NCI-H1436 (cell line): ENCODE measurements around the gene SEC14L2.
"Not testable (repeated sequence)": the region's sequence is repeated elsewhere in the genome, so short reads cannot be mapped to it uniquely, and the experiment has no call there.

ENCODE experiments used
- DNase-seq: peaks from one replicate; lab custom pipeline; 2025; lab: John Stamatoyannopoulos, UW

Gene SEC14L2

DNA sequence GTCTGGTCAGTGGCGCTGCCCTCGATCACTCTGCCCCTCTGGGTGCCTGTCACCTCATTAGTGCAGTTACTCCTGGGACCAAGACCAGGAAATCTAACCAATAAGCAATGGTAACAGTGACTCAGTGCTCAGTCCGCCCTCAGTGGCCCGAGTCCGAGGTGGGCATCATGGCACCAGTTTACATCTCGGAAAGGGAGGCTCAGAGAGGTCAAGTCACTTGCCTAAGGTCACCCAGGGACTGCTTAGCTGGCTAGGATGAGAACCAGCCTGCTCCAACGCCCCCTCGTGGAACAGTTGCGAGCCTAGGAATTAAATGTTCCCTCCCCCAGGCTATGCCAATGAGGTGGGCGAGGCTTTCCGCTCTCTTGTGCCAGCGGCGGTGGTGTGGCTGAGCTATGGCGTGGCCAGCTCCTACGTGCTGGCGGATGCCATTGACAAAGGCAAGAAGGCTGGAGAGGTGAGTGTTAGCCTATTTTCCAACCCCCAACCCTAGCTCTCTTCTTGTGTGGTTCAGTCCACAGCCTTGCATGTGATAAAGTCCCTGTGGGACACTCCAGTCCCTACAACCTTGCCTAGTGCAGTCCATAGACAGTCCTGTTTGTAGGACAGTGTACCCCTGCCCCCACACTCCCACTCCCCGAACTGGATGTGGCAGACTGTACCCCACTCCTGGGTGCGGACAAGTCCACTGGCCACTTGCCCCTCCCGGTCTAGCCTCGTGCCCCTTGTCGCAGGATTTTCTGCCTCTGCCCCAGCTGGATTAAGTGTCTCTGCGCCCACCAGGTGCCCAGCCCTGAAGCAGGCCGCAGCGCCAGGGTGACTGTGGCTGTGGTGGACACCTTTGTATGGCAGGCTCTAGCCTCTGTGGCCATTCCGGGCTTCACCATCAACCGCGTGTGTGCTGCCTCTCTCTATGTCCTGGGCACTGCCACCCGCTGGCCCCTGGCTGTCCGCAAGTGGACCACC is 29.9 kb downstream of the SEC14L2 start:
- DNase-seq: peak; percentile 87

DNA sequence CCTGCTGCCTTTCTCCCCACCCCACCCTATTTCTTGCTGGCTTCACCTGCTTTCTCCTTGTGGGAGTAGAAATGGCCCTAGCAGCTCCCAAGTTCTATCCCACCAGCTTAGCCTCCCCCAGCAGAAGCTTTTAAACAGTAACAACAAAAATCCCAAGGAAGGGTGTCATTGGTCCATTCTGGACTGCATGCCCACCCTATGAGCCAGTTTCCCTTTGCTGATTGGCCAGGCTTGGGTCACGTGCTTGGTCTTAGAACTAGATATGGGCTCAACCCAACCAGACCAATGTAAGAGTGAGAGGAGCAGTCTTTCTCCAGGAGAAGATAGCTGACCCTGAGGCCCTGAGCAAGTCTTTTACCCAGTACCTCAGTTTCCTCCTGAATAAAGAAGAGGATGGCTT is 31.1 kb downstream of the SEC14L2 start:
- DNase-seq: no peak

DNA sequence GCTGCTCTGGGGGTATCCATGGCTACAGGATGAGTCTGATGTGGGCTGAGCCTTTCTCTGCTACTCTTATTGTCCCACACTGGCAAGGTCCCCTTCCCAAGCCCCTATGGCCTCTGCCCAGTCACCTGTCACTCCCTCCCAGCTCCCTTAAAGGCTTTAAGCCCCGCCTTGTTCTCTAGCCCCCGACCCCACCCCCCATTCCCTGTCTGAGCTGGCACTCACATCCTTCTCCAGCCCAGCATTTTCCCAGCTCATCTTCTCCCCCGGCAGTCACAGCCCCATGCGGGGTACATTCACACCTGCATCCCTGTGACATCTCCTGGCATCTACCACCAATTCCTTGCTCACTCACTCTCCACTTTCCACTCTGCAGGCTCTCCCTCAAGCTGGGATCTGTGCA is 33.1 kb downstream of the SEC14L2 start:
- no peak for DNase-seq

DNA sequence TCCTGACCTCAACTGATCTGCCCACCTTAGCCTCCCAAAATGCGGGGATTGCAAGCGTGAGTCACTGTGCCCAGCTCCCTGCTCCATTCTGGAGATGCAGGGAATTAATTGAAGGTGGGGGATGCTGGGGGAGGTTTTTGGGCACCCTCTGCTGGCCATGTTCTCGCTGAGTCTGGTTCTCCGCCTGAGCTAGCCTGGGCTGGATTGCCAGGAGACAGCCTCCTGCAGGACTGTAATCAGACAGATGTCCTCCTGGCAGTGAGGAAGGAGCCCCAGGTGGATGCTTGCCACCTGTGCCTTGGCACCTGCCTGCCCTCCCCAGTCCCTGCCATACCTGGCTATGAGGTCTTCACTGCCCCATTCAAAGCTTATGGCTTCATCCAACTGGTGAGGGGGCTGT is 34.1 kb downstream of the SEC14L2 start:
- no peak for DNase-seq

DNA sequence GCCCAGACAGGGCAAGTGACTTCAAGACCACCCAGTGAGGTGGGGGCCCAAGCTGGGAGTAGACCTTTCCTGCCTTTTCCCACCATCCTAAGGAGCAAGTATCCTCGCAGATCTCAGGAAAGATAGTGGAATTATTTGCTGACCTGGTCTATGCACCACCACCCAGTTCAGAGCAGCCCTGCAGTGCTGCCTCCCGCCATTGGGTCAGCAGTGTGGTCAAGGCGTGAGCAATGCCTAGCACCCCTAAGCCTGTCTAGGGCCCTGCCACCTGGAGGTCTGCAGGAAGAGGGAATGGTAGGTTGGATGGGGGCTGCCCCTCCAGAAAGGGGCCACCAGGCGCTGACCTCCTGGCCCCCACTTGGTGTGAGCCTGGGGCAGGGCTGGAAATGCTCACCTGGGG is 35.3 kb downstream of the SEC14L2 start:
- no peak for DNase-seq

DNA sequence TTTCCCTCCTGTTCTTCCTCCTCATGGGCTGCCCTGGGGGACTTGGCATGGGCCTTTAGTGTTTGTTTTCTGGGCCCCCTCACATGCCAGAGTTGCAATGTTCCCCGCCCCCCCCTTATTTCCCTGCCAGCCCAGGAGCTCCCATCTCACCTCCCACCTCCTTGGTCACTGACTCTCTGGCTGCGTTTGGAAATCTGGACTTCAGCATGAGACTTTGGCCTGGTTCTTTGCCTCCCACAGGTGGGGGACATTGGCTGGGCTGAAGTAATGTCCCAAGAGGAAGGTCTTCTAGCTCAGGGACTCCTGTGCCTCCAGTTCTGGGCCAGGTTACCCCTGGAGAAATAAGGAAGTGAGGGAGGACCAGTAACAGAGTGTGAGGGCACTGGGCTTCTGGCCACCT is 35.7 kb downstream of the SEC14L2 start:
- DNase-seq: no peak

DNA sequence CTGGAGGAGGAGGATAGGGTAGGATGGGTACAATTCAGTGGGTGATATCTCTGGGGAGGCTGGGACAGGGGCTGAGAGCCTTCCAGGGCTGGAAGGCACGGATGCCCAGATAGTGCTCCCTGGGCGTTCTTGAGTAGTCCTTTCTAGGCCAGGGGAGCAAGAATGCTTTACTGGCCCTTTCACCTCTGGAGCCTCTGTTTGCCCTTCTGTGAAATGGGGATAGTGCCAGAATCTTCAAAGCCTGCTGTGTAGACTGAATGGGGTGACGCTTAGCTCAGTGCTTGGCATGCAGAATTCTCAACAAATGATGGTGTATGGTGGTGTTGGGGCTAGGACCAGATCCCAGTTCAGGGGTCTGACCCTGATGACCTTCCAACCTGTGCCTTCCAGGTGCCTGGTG is 36.4 kb downstream of the SEC14L2 start:
- DNase-seq: no peak

DNA sequence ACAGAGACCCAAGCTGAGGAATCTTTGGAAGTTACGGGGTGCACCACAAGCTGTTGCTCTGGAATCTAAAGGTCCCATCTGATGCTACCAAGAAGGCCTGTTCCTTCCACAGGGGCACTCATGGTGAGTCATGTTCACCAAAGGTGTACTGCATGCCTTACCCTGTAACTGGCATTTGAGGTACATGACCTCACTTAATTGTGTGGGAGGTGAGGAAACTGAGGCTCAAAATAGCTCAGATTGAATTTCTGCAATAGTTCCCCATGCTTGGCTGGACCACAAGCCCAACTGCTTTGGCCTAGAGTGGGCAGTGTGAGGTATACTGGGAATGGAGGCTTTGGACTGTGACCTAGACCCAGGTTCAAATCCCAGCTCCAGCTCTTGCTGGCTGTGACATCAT is 37.0 kb downstream of the SEC14L2 start:
- DNase-seq: no peak

DNA sequence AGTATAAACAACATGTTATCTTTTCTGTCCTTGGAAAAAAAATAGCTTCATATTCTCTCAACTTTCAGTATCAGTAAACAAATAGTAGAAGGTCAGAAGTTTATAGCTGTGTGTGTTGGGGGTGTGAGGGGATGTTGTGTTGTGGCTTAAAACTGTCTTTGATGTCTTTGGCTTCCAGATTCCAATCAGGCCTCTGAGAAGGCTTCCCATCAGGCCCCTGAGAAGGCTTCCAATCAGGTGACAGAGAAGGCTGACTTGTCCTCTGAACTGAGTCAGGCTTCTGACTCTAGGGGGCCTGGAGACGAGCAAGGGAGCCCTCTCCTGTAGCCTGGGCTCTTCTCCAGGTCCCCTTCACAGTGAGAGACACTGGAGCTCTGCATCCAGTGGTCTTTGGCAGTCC is 38.0 kb downstream of the SEC14L2 start:
- DNase-seq: no peak

DNA sequence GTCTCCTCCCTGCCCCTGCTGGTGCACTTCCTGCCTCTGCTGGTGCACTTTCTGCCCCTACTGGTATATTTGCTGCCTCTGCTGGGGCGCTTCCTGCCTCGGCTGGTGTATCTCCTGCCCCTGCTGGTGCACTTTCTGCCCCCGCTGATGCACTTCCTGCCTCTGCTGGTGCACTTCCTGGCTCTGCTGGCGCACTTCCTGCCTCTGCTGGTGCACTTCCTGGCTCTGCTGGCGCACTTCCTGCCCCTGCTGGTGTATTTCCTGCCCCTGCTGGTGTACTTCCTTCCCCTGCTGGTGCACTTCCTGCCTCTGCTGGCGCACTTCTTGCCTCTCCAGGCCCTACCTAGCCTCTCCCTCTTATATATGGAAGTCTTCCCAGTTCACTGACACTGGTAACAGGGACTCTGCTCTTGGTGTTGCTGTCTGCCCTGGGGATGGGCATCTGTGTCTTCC is 38.9 kb downstream of the SEC14L2 start:
- DNase-seq: no peak

DNA sequence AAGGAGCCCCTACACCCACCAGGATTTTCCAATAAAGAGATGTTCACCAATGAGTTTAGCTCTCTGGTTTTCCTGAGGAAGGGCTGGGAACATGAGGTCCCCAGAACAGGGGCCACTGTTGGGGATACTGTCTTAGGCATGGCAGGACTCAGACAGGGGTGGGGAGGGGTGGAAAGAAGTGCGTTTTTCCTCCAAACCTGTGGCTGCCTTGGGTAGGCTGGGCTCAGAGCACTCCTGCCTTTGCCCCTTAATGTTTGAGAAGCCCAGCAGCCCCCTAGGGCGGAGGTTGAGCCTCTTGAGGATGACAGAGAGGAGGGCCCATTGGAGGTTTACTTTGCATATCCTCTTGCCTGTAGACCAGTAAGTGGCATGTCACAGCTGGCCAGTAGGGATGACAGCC is 39.4 kb downstream of the SEC14L2 start:
- no peak for DNase-seq

DNA sequence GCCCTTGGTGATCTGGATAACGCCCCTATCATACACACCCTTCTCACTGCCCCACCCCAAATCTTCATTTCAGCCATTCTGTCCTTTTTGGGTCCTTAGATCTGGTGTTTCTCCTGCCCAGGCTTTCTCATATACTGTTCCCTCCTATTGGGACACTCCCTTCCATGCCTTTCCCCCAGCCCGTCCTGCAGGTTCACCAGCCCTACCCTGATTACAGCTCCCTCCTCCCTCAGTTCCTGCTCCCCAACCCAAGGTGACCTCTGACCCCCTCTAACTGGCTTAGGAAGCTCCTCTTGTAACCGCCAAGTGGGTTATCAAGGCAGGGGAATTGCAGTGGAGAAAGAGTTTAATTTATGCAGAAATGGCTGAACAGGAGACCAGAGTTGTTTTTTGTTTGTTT is 41.7 kb downstream of the SEC14L2 start:
- DNase-seq: no peak

DNA sequence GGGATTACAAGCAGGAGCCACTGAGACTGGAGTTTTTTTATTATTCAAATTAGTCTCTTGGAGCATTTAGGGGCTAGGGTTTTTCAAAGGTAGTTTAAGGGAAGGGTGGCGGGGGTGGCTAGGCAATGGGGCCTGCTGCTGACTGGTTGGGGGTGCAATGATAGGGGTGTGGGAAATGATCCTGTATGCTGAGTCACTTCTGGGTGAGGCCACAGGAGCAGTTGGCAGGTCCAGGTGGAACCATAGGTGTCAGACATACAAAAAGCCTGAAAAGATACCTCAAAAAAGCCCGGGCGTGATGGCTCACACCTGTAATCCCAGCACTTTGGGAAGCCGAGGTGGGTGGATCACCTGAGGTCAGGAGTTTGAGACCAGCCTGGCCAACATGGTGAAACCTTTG is 42.4 kb downstream of the SEC14L2 start:
- DNase-seq: no peak

DNA sequence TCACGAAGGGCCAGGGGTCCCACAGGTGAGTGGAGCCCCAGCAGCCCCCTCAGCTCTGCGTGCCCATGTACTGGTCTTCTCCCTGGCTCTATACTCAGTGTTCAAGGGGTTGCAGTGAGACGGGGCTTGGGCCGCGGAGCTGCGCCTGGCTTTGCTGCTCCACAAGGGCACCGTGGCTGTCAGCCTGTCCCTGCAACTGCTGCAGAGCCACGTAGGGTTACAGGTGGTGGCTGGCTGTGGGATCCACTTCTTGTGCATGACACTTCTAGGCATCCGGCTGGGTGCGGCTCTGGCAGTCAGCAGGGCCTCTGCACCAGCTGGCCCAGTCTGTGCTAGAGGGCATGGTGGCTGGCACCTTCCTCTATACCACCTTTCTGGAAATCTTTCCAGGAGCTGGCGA is 43.0 kb downstream of the SEC14L2 start:
- no peak for DNase-seq

DNA sequence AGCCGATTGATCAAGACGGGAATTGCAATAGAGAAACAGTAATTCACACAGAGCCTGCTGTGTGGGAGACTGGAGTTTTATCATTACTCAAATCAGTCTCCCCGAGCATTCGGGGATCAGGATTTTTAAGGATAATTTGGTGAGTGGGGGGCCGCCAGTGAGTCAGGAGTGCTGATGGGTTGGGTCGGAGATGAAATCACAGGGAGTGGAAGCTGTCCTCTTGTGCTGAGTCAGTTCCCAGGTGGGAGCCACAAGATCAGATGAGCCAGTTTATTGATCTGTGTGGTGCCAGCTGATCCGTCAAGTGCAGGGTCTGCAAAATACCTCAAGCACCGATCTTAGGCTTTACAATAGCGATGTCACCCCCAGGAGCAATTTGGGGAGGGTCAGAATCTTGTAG is 44.3 kb downstream of the SEC14L2 start:
- no peak for DNase-seq

DNA sequence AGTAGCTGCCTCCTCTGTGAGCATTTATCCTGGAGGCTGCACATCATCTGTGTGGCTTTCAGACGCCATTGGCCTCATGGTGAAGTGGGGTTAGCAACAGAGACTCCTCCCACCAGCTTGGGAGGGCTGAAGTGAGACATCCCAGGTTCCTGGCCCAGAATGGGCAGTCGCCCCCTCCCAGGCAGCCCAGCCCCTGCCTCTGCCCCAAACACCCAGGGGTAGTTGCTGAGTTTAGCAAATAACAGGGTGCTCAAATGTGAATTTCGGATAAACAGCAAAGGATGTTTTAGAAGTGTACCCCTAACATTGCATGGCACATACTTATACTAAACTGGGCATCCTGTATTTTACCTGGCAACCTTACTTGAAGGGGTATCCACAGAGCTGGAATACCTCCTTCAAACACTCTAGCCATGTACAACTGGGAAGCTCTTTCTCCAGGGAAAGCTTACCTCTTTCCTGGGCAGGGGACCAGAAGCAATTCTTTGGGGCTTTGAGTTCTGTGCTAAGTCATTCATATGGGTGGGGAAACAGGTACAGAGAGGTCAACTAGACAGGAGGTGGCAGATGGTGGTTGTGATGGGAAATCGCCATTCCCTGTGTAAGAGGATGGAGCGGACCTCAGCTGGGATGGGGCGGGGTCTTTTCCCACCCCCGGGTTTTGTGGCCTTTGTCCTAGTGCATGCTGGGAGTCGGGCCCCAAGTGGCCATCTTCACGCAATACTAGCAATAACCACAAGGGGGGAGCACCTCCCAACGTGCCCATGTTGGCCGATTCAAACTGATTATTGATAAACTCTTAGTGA is 48.0 kb downstream of the SEC14L2 start:
- peak; percentile 39 for DNase-seq

DNA sequence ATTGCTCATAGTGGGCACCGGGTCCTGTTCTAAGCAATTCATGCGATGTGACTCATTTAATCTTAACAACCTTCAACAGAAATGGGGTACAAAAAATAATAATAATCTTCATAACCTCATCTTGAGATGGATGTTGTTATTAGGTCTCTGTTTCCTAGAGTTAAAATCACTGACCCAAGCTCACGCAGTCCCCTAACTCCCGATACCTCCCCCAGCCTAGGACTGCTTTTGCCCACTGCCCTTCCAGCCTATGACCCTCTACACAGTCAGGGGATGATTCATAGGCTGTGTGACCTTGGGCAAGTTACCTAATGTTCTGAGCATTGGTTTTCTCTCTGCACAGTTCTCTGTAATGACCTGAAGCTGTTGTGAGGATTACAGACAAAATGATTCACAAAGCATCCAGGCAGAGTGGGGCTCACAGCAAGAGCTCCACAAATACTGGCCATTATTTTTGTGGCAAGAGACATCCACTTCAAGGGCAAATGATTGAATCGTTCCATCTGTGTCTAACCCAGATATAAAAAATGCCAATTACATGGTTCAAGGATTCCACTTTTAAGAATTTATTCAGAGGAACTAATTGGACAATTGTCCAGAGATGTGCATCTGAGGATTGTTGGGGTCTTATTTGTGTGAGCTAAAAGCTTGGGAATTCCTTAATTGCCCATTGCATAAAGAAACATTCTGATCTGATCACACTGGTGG is 48.8 kb downstream of the SEC14L2 start:
- DNase-seq: no peak

DNA sequence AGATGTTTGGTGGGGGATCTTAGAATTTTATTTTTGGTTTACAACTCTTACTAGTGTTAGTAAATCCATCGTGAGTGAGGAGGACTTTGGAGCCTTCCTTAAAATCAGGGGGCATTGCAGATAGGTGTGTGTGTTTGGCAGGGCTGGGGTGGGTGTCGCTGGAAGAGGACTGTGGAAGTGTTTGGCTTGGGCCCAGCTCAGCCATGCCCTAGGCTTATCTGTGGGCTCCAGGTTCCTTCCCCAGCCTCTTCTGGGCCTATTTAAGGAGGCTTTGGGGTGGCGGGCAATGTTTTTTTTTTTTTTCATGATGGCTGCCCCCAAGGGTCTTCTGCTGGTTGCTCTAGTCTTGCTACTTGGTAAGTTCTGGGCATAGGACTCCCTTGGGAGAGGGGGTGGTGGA is 50.8 kb downstream of the SEC14L2 start:
- no peak for DNase-seq

DNA sequence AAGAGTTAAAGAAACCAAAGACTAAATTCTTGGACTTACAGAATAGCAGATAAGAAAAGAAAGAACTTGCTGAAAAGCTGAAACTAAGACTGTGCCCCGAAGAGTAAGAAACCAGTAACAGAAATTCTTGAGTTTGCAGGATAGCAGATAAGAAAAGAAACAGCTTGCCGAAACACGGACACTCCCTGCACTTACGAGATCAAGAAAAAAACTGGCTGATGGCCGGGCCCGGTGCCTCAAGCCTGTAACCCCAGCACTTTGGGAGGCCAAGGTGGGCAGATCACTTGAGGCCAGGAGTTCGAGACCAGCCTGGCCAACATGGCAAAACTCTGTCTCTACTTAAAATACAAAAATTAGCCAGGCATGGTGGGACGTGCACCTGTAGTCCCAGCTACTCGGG is 54.7 kb downstream of the SEC14L2 start:
- not testable (repeated sequence) for DNase-seq

DNA sequence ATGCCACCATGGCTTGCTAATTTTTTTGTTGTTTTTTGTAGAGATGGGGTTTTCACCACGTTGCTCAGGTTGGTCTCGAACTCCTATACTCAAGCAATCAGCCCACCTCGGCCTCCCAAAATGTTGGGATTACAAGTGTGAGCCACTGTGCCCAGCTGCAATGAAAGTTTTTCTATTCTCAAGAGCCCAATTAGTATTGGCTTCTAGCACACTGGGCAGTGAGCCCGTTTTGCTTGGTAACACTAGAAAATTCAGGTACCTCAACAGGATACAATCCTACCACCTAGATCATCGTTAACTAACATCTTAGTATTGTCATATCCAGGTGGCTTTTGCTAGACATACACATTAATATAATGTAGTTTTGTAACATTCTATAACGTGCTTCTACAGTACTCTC is 56.0 kb downstream of the SEC14L2 start:
- no peak for DNase-seq

DNA sequence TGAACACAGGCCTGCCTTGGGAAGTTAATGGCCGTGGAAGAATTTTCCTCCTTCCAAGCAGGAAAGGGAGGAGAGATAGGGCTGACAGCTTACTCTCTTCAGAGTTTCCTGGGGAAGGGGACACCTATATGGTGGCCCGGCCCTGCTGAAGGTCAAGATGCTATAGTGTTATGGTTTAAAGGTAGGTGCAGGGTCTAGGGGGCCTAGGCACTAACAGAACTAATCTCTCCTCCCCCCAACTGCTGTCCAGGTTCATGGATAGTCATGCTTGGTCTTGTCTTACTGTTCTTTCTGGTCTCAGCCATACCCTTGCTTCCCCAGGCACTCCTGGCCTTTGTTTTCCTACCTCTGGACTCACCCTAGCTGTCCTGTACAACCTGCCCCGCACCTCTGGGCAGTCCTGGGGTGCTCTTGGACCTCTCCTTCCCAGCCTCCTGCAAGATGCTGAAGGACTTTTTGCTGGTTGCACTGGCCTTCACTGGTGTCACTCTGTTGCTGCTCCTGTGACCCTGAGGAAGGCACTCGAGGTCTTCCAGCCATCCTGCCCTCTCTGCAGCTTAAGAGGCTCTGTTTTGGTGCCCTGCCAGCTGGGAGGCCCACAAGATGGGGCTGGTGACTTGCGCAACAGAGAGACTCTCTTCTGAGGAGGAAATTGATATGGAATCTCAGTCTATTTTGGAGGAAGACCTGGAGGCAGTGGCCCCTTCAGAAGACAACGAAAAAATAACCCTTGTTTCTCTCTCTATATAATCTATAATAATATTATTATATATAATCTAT is 57.1 kb downstream of the SEC14L2 start:
- DNase-seq: peak; percentile 24
